ENCODE results near the gene NOD2.

DNA sequence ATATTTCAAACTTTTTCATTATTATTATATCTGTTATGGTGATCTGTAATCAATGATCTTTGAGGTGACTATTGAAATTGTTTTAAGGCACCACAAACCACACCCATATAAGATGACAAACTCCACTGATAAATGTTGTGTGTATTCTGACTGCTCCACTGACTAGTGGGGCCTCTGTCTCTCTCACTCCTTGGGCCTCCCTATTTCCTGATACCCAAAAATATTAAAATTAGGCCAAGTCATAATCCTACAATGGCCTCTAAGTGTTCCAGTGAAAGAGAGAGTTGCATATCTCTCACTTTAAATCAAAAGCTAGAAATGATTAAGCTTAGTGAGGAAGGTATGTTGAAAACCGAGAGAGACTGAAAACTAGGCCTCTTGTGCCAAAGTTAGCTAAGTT is 71.9 kb downstream of the NOD2 start:
- TF ChIP-seq, protein P1, sequence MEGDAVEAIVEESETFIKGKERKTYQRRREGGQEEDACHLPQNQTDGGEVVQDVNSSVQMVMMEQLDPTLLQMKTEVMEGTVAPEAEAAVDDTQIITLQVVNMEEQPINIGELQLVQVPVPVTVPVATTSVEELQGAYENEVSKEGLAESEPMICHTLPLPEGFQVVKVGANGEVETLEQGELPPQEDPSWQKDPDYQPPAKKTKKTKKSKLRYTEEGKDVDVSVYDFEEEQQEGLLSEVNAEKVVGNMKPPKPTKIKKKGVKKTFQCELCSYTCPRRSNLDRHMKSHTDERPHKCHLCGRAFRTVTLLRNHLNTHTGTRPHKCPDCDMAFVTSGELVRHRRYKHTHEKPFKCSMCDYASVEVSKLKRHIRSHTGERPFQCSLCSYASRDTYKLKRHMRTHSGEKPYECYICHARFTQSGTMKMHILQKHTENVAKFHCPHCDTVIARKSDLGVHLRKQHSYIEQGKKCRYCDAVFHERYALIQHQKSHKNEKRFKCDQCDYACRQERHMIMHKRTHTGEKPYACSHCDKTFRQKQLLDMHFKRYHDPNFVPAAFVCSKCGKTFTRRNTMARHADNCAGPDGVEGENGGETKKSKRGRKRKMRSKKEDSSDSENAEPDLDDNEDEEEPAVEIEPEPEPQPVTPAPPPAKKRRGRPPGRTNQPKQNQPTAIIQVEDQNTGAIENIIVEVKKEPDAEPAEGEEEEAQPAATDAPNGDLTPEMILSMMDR (IDR thresholded peaks at IDR 0.05): no peak
- no peak for TF ChIP-seq EZH2 (IDR thresholded peaks at IDR 0.05)

All from neural progenitor cell (in vitro differentiated cells).